ENCODE results near the gene MEMO1. TPM values are rescaled to one million over a fixed set of nuclear protein-coding genes. Genes with fewer than 3 reads are reported as not detected.
"Not testable (repeated sequence)": the region's sequence is repeated elsewhere in the genome, so short reads cannot be mapped to it uniquely, and the experiment has no call there.

The MEMO1 gene
- total RNA-seq, 1 experiment from 2014 or later = 54.6 TPM

- CTCF ChIA-PET = interaction anchor here (1.3 kb wide), 1 partner anchor 10 kb away, joined by 4 read pairs; no protein-coding TSS in a partner anchor
- no peak overlapping the region for H3K27ac Mint-ChIP-seq (ENCODE audit: low read depth, unreplicated experiment)
- H3K27me3 Mint-ChIP-seq (ENCODE audit: insufficient read depth, unreplicated experiment) = no peaks in the 10 kb centered on the region
- POLR2A ChIA-PET = interaction anchor here (1.2 kb wide), 1 partner anchor 90 kb away, joined by 3 read pairs; no protein-coding TSS in a partner anchor
- BruUV-seq (replicated peaks) = no TSS peak
- no peak overlapping the region for H3K4me3 Mint-ChIP-seq (ENCODE audit: unreplicated experiment)
- H3K36me3 Mint-ChIP-seq (ENCODE audit: insufficient read depth, unreplicated experiment) = peaks cover 44% of the 10 kb centered on the region
- no peaks in the 10 kb centered on the region for H3K9me3 Mint-ChIP-seq (ENCODE audit: unreplicated experiment)
- intact Hi-C loops (cut with micrococcal nuclease) = no loop called here
- no peak for TF ChIP-seq CTCF (IDR thresholded peaks at IDR 0.05; ENCODE audit: unreplicated experiment)
- no peaks in the 10 kb centered on the region for H3K4me1 Mint-ChIP-seq (ENCODE audit: insufficient read depth, unreplicated experiment)
- no peak for DNase-seq (ENCODE audit: unreplicated experiment)
These were observed 88.0 kb downstream of the MEMO1 start for GRCh38 chr2:31922542-31923408.

- H3K36me3 Mint-ChIP-seq (ENCODE audit: insufficient read depth, unreplicated experiment) = peaks cover 33% of the 10 kb centered on the region
- intact Hi-C loops (cut with micrococcal nuclease) = no loop called here
- CTCF ChIA-PET = interaction anchor here (0.6 kb wide), 1 partner anchor 18 kb away, joined by 5 read pairs; no protein-coding TSS in a partner anchor
- POLR2A ChIA-PET = interaction anchor here (0.6 kb wide), 1 partner anchor 14 kb away, joined by 5 read pairs; no protein-coding TSS in a partner anchor
- H3K4me3 Mint-ChIP-seq (ENCODE audit: unreplicated experiment) = no peak overlapping the region
- TF ChIP-seq CTCF (IDR thresholded peaks at IDR 0.05; ENCODE audit: unreplicated experiment) = no peak
- H3K27me3 Mint-ChIP-seq (ENCODE audit: insufficient read depth, unreplicated experiment) = no peaks in the 10 kb centered on the region
- BruUV-seq (replicated peaks) = no TSS peak
- no peak for DNase-seq (ENCODE audit: unreplicated experiment)
- H3K9me3 Mint-ChIP-seq (ENCODE audit: unreplicated experiment) = no peaks in the 10 kb centered on the region
- no peak overlapping the region for H3K27ac Mint-ChIP-seq (ENCODE audit: low read depth, unreplicated experiment)
- H3K4me1 Mint-ChIP-seq (ENCODE audit: insufficient read depth, unreplicated experiment) = no peaks in the 10 kb centered on the region
These were observed 89.8 kb downstream of the MEMO1 start for GRCh38 chr2:31920962-31921361.

GRCh38 chr2:31919499-31919898, 91.3 kb downstream of the MEMO1 start:
- TF ChIP-seq CTCF (IDR thresholded peaks at IDR 0.05; ENCODE audit: unreplicated experiment) = no peak
- POLR2A ChIA-PET = interaction anchor here (1.1 kb wide), 1 partner anchor 28 kb away, joined by 3 read pairs; no protein-coding TSS in a partner anchor
- Mint-ChIP-seq H3K4me3 (ENCODE audit: unreplicated experiment) (no peak overlapping the region), H3K27ac (ENCODE audit: low read depth, unreplicated experiment) (no peak overlapping the region), H3K9me3 (ENCODE audit: unreplicated experiment) (no peaks in the 10 kb centered on the region), H3K27me3 (ENCODE audit: insufficient read depth, unreplicated experiment) (no peaks in the 10 kb centered on the region), H3K36me3 (ENCODE audit: insufficient read depth, unreplicated experiment) (peaks cover 25% of the 10 kb centered on the region), H3K4me1 (ENCODE audit: insufficient read depth, unreplicated experiment) (no peaks in the 10 kb centered on the region)
- intact Hi-C loops (cut with micrococcal nuclease) = no loop called here
- no TSS peak for BruUV-seq (replicated peaks)
- CTCF ChIA-PET = interaction anchor here (0.6 kb wide), 1 partner anchor 431 kb away, joined by 3 read pairs; no protein-coding TSS in a partner anchor
- DNase-seq (ENCODE audit: unreplicated experiment) = no peak

- POLR2A ChIA-PET = interaction anchor here (0.7 kb wide), 1 partner anchor 103 kb away, joined by 3 read pairs; no protein-coding TSS in a partner anchor
- Mint-ChIP-seq H3K4me1 (ENCODE audit: insufficient read depth, unreplicated experiment) (no peaks in the 10 kb centered on the region), H3K4me3 (ENCODE audit: unreplicated experiment) (no peak overlapping the region), H3K27ac (ENCODE audit: low read depth, unreplicated experiment) (no peak overlapping the region), H3K27me3 (ENCODE audit: insufficient read depth, unreplicated experiment) (no peaks in the 10 kb centered on the region), H3K36me3 (ENCODE audit: insufficient read depth, unreplicated experiment) (peaks cover 23% of the 10 kb centered on the region), H3K9me3 (ENCODE audit: unreplicated experiment) (no peaks in the 10 kb centered on the region)
- CTCF ChIA-PET = interaction anchor here (0.6 kb wide), 1 partner anchor 383 kb away, joined by 3 read pairs; no protein-coding TSS in a partner anchor
- intact Hi-C loops (cut with micrococcal nuclease) = no loop called here
- DNase-seq (ENCODE audit: unreplicated experiment) = no peak
- BruUV-seq (replicated peaks) = no TSS peak
- TF ChIP-seq CTCF (IDR thresholded peaks at IDR 0.05; ENCODE audit: unreplicated experiment) = no peak
These were observed 101.1 kb downstream of the MEMO1 start for GRCh38 chr2:31909661-31910060.

- H3K4me1 Mint-ChIP-seq (ENCODE audit: insufficient read depth, unreplicated experiment); H3K9me3 Mint-ChIP-seq (ENCODE audit: unreplicated experiment); CTCF ChIA-PET; BruUV-seq (replicated peaks); H3K4me3 Mint-ChIP-seq (ENCODE audit: unreplicated experiment); H3K27ac Mint-ChIP-seq (ENCODE audit: low read depth, unreplicated experiment); H3K27me3 Mint-ChIP-seq (ENCODE audit: insufficient read depth, unreplicated experiment); intact Hi-C loops (cut with micrococcal nuclease); DNase-seq (ENCODE audit: unreplicated experiment): not testable (repeated sequence)
- POLR2A ChIA-PET = interaction anchor here (0.6 to 1.1 kb wide), 4 partner anchors 11 to 101 kb away, joined by 3 to 5 read pairs (median 4); no protein-coding TSS in a partner anchor
- H3K36me3 Mint-ChIP-seq (ENCODE audit: insufficient read depth, unreplicated experiment) = peaks cover 21% of the 10 kb centered on the region
These were observed 103.3 kb downstream of the MEMO1 start for GRCh38 chr2:31907491-31907890.

Measured in MCF 10A (cell line).